ENCODE results near the gene TOPAZ1. TPM values are rescaled to one million over a fixed set of nuclear protein-coding genes. Genes with fewer than 3 reads are reported as not detected.

The TOPAZ1 gene
- total and polyA plus RNA-seq, 7 donors = not detected

DNA sequence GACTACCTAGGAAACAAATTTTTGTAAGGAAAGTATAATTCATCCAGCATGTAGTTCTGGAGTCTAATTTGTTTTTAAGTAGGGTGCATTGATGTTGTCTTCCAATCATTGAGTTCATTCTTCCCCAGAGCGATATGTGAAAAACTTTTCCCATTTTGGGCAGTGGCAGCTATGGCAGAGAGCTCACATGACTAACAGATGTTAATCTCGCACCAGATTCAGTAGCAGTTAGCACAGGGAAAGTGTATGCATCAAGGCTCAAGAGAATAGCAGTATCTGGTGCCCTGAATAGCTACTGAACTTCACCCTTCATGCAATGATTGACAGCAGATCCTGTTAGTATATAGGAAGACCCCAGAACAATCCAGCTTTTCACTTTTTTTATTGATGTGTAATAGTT, 50.6 kb downstream of the TOPAZ1 start:
- TF ChIP-seq, protein P1, sequence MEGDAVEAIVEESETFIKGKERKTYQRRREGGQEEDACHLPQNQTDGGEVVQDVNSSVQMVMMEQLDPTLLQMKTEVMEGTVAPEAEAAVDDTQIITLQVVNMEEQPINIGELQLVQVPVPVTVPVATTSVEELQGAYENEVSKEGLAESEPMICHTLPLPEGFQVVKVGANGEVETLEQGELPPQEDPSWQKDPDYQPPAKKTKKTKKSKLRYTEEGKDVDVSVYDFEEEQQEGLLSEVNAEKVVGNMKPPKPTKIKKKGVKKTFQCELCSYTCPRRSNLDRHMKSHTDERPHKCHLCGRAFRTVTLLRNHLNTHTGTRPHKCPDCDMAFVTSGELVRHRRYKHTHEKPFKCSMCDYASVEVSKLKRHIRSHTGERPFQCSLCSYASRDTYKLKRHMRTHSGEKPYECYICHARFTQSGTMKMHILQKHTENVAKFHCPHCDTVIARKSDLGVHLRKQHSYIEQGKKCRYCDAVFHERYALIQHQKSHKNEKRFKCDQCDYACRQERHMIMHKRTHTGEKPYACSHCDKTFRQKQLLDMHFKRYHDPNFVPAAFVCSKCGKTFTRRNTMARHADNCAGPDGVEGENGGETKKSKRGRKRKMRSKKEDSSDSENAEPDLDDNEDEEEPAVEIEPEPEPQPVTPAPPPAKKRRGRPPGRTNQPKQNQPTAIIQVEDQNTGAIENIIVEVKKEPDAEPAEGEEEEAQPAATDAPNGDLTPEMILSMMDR (IDR thresholded peaks at IDR 0.05) = no peak
- no peak overlapping the region for H3K27ac ChIP-seq
- ATAC-seq (no peak), DNase-seq (no peak)
- no peaks in the 10 kb centered on the region for H3K4me1 ChIP-seq
- H3K36me3 ChIP-seq (ENCODE audit: insufficient read depth in 1 of 2, low read depth in 1 of 2) = no peaks in the 10 kb centered on the region
- 71 to 78% (median 78%) methylated on average over 2 of the region's 2 CpGs for WGBS, 3 donors
- no peak overlapping the region for H3K4me3 ChIP-seq
- no peaks in the 10 kb centered on the region for H3K9me3 ChIP-seq
- intact Hi-C loops (cut with DNase I) = no loop called here
- H3K27me3 ChIP-seq (ENCODE audit: insufficient read depth in 3 of 3, low read length in 2 of 3) = no peaks in the 10 kb centered on the region

DNA sequence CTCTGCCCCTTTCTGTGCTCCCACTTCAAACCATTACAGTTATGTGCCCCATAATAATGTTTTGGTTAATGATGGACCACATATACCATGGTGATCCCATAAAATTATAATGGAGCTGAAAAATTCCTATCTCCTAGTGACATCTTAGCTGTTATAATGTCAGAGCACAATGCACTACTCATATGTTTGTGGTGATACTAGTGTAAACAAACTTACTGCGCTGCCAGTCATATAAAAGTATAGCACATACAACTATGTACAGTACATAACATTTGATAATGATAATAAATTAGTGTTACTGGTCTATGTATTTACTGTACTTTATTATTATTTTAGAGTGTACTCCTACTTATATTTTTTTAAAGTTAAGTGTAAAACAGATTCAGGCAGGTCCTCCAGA, 51.3 kb downstream of the TOPAZ1 start:
- intact Hi-C loops (cut with DNase I) = no loop called here
- DNase-seq = no peak
- ATAC-seq = no peak
- H3K9me3 ChIP-seq = no peaks in the 10 kb centered on the region
- H3K36me3 ChIP-seq (ENCODE audit: insufficient read depth in 1 of 2, low read depth in 1 of 2) = no peaks in the 10 kb centered on the region
- H3K27ac ChIP-seq = no peak overlapping the region
- TF ChIP-seq, protein P1 (IDR thresholded peaks at IDR 0.05) = no peak
- H3K4me1 ChIP-seq = no peaks in the 10 kb centered on the region
- no peaks in the 10 kb centered on the region for H3K27me3 ChIP-seq (ENCODE audit: insufficient read depth in 3 of 3, low read length in 2 of 3)
- 89 to 96% (median 93%) methylated on average over 1 of the region's 1 CpG for WGBS, 3 donors
- no peak overlapping the region for H3K4me3 ChIP-seq

DNA sequence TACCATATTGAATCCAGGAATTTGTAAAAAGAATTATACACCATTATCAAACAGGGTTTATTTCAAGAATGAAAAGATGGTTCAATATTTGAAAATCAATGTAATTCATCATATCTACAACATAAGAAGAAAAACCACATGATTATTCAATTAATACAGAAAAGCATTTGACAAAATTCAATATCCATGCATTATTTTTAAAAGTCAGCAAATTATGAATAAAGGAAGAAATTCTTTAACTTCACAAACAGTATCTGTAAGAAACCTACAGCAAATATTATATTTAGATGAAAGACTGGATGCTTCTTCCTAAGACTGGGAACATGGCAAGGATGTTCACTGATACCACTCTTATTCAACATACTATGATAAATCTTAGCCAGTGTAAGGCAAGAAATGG, 55.6 kb downstream of the TOPAZ1 start:
- no peak for ATAC-seq

DNA sequence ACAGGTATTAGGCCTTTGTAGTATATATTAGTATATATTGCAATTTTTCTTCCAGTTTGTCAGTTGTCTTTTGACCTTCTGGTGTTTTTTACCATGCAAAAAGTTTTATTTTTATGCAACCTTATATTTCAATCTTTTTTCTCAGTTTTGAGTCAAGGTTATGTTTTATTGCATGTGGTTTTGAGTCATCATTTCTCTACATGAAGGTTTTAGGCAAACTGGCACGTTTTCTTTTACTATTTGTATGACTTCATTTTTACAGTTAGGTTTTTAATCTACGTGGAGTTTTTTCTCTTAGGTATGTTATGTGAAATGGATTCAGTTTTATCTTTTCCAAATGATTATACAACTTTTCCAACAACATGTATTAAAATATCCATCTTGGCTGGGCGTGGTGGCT, 60.1 kb downstream of the TOPAZ1 start:
- no peak overlapping the region for H3K4me3 ChIP-seq
- 73 to 85% (median 78%) methylated on average over 3 of the region's 3 CpGs for WGBS, 3 donors
- no peak for ATAC-seq
- H3K27ac ChIP-seq = no peak overlapping the region
- DNase-seq = no peak
- H3K27me3 ChIP-seq (ENCODE audit: insufficient read depth in 3 of 3, low read length in 2 of 3) = no peaks in the 10 kb centered on the region
- no peaks in the 10 kb centered on the region for H3K4me1 ChIP-seq
- no peaks in the 10 kb centered on the region for H3K36me3 ChIP-seq (ENCODE audit: insufficient read depth in 1 of 2, low read depth in 1 of 2)
- TF ChIP-seq, protein P1 (IDR thresholded peaks at IDR 0.05) = no peak
- no peaks in the 10 kb centered on the region for H3K9me3 ChIP-seq
- intact Hi-C loops (cut with DNase I) = no loop called here

More for the DNA sequence above, 55.6 kb downstream of the TOPAZ1 start:
- intact Hi-C loops (cut with DNase I) = no loop called here
- Histone ChIP-seq H3K36me3 (ENCODE audit: insufficient read depth in 1 of 2, low read depth in 1 of 2) (no peaks in the 10 kb centered on the region), H3K27ac (no peak overlapping the region), H3K9me3 (no peaks in the 10 kb centered on the region), H3K4me3 (no peak overlapping the region), H3K4me1 (no peaks in the 10 kb centered on the region), H3K27me3 (ENCODE audit: insufficient read depth in 3 of 3, low read length in 2 of 3) (no peaks in the 10 kb centered on the region)
- no peak for DNase-seq
- TF ChIP-seq, protein P1 (IDR thresholded peaks at IDR 0.05) = no peak

DNA sequence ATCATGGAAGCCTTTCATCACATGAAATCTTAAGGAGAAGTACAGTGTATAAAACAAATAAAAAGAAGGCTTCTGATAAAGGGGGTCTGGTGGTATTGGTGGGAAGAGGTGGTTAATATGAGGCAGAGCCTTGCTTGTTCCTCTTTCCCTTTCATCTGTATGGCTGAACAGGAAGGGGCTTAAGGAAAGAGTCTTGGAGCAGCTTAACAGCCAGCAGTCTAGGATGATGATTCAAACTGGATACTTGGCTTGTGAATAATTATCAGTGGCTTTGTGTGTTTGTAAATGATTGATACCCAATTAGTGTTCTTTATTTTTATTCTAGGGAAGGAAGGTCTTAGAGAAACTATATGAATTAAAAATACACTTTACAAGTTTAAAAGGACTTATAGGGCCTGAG, 67.8 kb downstream of the TOPAZ1 start:
- ATAC-seq = no peak
- TF ChIP-seq, protein P1 (IDR thresholded peaks at IDR 0.05) = no peak
- Histone ChIP-seq H3K27me3 (ENCODE audit: insufficient read depth in 3 of 3, low read length in 2 of 3) (no peaks in the 10 kb centered on the region), H3K4me1 (no peaks in the 10 kb centered on the region), H3K9me3 (no peaks in the 10 kb centered on the region), H3K36me3 (ENCODE audit: insufficient read depth in 1 of 2, low read depth in 1 of 2) (no peaks in the 10 kb centered on the region), H3K27ac (no peak overlapping the region), H3K4me3 (no peak overlapping the region)
- no peak for DNase-seq
- intact Hi-C loops (cut with DNase I) = no loop called here

All from psoas muscle (tissue), 8 donors.